ENCODE results near the gene PTPRN2.

GRCh38 chr7:158393926-158394625, 193.5 kb downstream of the PTPRN2 start:
- TF ChIP-seq CTCF (conservative IDR thresholded peaks at IDR 0.05 in 1 of 2, IDR thresholded peaks at IDR 0.05 in 1 of 2; ENCODE audit: low read depth in 1 of 2, low read length in 2 of 2) (no peak), EZH2 (IDR thresholded peaks at IDR 0.05; ENCODE audit: low read length, missing control alignments) (no peak)

Measured in fibroblast of lung (primary cell).